ENCODE measurements around the gene ZNF683.

GRCh38 chr1:26359981-26360806 is 12.4 kb downstream of the ZNF683 start:
- TF ChIP-seq EP300 (IDR thresholded peaks at IDR 0.05) (no peak), CTCF (IDR thresholded peaks at IDR 0.05) (no peak)
